Measurements from ENCODE around the gene VTI1A.

The VTI1A gene

DNA sequence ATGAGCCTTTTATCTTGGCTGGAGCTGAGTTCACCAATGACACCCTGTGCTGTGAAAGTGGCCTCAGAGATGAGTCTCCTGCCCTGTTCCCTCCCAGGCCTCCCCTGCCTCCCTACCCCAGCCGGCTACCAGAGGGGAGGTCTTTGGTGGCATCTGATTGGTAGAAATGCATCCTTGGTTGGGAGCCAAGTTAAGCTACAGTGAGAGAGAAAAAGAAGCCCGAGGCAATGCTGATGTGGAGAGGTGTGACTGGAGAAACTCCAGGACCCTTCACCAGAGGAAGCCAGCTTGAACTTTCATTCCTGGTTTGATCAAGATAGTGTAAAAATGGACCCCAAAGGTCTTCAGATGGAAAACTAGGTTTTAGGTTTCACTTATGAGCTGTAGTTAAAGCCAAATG, 311.9 kb downstream of the VTI1A start:
- Mint-ChIP-seq H3K4me1 (ENCODE audit: low read depth) (peaks cover 1% of the 10 kb centered on the region), H3K36me3 (ENCODE audit: low read depth) (no peaks in the 10 kb centered on the region), H3K27ac (no peak overlapping the region), H3K27me3 (ENCODE audit: low read depth) (no peaks in the 10 kb centered on the region), H3K4me3 (no peak overlapping the region), H3K9me3 (no peaks in the 10 kb centered on the region)

GRCh38 chr10:112759496-112759895, 312.5 kb downstream of the VTI1A start:
- Mint-ChIP-seq H3K9me3 (no peaks in the 10 kb centered on the region), H3K36me3 (ENCODE audit: low read depth) (no peaks in the 10 kb centered on the region), H3K27ac (no peak overlapping the region), H3K4me1 (ENCODE audit: low read depth) (no peaks in the 10 kb centered on the region), H3K4me3 (no peak overlapping the region), H3K27me3 (ENCODE audit: low read depth) (no peaks in the 10 kb centered on the region)

- Mint-ChIP-seq H3K27me3 (ENCODE audit: low read depth) (no peaks in the 10 kb centered on the region), H3K9me3 (no peaks in the 10 kb centered on the region), H3K27ac (no peak overlapping the region), H3K4me1 (ENCODE audit: low read depth) (no peaks in the 10 kb centered on the region), H3K4me3 (no peak overlapping the region), H3K36me3 (ENCODE audit: low read depth) (no peaks in the 10 kb centered on the region)
These were observed 314.2 kb downstream of the VTI1A start for GRCh38 chr10:112761256-112761655.

DNA sequence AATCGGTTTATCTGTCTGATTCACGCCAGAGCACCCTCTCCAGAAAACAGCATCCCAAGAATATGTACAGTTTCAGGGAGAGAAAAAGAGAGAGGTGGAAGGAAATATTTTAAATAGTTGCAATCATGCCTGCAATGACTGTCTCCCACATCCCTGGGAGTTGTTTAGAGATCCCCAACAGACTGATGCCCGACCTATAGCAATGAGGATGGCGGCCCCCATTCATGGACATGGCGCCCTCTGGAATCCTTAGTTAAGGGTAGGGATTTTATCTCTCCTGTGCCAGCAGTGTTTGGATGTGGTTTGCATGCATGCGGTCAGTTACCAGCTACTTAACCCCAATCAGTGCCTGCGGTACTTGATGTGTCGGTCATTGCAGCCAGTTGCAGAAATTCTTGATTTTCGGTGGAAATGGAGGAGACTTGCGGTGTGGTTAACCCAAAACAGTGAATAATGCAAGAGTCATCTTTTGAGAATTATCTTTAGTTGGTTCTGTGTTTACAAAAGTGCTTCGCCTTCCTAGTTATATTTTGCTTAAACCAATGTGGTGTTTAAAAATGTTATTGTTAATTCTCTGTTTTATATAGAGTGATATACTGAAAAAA, 317.0 kb downstream of the VTI1A start:
- Mint-ChIP-seq H3K4me1 (ENCODE audit: low read depth) (no peaks in the 10 kb centered on the region), H3K4me3 (no peak overlapping the region), H3K36me3 (ENCODE audit: low read depth) (no peaks in the 10 kb centered on the region), H3K27ac (no peak overlapping the region), H3K9me3 (no peaks in the 10 kb centered on the region), H3K27me3 (ENCODE audit: low read depth) (no peaks in the 10 kb centered on the region)

DNA sequence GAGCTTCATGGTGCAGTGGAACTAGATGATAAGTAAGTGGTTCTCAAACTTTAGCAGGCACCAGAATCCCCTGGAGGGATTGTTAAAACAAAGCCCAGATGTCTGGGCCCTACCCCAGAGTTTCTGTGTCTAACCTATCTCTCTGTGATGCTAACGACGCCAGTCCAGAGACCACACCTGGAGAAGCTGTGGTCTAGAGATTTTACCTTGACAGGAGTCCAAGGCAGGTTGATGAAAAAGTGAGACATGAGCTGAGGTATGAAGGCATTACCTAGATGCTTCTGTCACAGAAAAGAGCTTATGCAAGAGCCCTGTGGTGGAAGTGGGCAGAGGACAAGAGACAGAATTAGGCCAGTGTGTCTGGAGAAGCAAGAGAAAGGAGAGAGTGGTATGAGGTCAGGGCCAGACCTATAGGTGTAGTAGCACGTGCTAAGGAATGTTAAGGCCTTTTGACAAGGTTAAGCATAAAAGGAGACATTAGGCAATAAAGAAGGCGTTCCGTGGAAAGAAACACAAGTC, 318.8 kb downstream of the VTI1A start:
- no peak overlapping the region for H3K4me3 Mint-ChIP-seq
- H3K27ac Mint-ChIP-seq: no peak overlapping the region
- no peaks in the 10 kb centered on the region for H3K9me3 Mint-ChIP-seq
- no peaks in the 10 kb centered on the region for H3K4me1 Mint-ChIP-seq (ENCODE audit: low read depth)
- no peaks in the 10 kb centered on the region for H3K36me3 Mint-ChIP-seq (ENCODE audit: low read depth)
- H3K27me3 Mint-ChIP-seq (ENCODE audit: low read depth): no peaks in the 10 kb centered on the region

- H3K27ac Mint-ChIP-seq: no peak overlapping the region
- H3K36me3 Mint-ChIP-seq (ENCODE audit: low read depth): no peaks in the 10 kb centered on the region
- no peaks in the 10 kb centered on the region for H3K27me3 Mint-ChIP-seq (ENCODE audit: low read depth)
- no peaks in the 10 kb centered on the region for H3K9me3 Mint-ChIP-seq
- no peaks in the 10 kb centered on the region for H3K4me1 Mint-ChIP-seq (ENCODE audit: low read depth)
- H3K4me3 Mint-ChIP-seq: no peak overlapping the region
These were observed 319.6 kb downstream of the VTI1A start for GRCh38 chr10:112766636-112767035.

DNA sequence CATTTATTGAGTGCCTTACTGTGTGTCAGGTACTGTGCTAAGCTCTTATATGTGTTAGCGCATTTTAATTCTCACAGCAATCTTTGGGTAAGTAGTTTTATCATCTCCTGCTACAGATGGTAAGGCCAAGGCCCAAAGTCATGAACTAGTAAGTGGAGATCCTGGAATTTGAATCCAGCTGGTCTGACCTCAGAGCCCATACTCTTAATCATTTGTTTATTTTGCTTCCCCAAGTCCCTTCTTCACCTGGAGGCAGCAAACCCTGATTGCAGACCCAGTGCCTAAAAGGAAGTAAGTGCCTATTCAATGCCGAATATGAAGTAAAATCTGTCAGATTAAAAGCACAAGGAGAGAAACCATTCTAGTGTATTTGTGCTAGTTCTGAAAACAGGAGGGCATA, 320.1 kb downstream of the VTI1A start:
- Mint-ChIP-seq H3K4me3 (no peak overlapping the region), H3K36me3 (ENCODE audit: low read depth) (no peaks in the 10 kb centered on the region), H3K27ac (no peak overlapping the region), H3K9me3 (no peaks in the 10 kb centered on the region), H3K4me1 (ENCODE audit: low read depth) (no peaks in the 10 kb centered on the region), H3K27me3 (ENCODE audit: low read depth) (no peaks in the 10 kb centered on the region)

DNA sequence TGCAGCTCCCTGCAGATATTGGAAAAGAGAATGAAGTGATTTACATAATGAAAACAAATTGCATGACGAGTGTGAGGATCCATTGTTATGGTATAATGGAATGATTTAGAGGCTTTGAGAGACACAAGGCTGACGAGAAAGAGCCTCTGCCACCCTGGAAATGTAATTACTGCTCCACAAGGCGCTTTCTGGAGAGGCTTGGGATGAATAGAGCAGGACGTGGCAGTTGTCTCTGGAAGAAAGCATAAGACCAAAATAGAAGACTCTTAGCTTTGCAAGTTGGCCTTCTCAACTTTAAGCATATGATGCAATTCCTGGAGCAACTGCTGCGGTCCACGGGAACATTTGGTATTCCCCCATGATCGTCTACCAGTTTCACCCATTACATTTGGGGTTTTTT, 321.1 kb downstream of the VTI1A start:
- Mint-ChIP-seq H3K36me3 (ENCODE audit: low read depth) (no peaks in the 10 kb centered on the region), H3K27ac (no peak overlapping the region), H3K4me3 (no peak overlapping the region), H3K4me1 (ENCODE audit: low read depth) (no peaks in the 10 kb centered on the region), H3K27me3 (ENCODE audit: low read depth) (no peaks in the 10 kb centered on the region), H3K9me3 (no peaks in the 10 kb centered on the region)

GRCh38 chr10:112769081-112769480, 322.1 kb downstream of the VTI1A start:
- Mint-ChIP-seq H3K27me3 (ENCODE audit: low read depth) (no peaks in the 10 kb centered on the region), H3K36me3 (ENCODE audit: low read depth) (no peaks in the 10 kb centered on the region), H3K27ac (no peak overlapping the region), H3K9me3 (no peaks in the 10 kb centered on the region), H3K4me3 (no peak overlapping the region), H3K4me1 (ENCODE audit: low read depth) (no peaks in the 10 kb centered on the region)

DNA sequence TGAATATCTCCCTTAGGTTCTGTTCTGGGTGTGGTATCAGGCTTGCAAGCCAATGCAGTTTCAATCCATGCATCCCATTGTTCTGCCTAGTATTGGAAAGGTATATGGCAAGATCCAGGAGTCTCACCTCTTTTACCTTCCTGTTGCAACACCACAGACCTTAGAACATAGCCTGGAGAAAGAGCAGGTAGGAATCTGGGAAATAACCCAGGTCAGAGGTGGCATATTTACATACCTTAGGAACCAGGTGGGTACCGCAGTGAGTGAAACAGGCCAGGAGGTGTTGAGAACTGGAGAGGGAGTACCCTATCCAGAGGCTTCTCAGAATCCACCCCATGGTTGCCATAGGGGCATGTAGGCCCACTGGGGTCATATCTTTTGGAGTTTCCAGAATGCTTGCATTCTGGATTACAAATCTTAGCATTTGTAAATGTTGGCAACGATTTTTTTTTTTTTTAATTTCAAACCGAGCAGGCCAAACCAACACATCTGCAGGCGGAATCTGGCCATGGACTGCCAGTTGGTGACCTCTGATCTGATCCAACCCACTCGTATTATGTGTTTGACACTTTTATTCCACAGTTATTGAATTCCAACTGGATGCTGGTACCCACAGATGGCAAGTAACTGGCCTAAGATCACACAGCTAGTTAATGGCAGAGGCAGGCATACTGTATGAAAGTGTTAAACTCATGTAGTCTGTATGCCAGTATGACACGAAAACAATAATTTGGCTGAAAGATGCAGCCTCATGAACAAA, 322.8 kb downstream of the VTI1A start:
- H3K9me3 Mint-ChIP-seq: no peaks in the 10 kb centered on the region
- no peak overlapping the region for H3K4me3 Mint-ChIP-seq

GRCh38 chr10:112771733-112772132, 324.7 kb downstream of the VTI1A start:
- Mint-ChIP-seq H3K4me1 (ENCODE audit: low read depth) (no peaks in the 10 kb centered on the region), H3K9me3 (no peaks in the 10 kb centered on the region), H3K4me3 (no peak overlapping the region), H3K27ac (no peak overlapping the region), H3K36me3 (ENCODE audit: low read depth) (no peaks in the 10 kb centered on the region), H3K27me3 (ENCODE audit: low read depth) (no peaks in the 10 kb centered on the region)

More for the DNA sequence above, 322.8 kb downstream of the VTI1A start:
- H3K27ac Mint-ChIP-seq: no peak overlapping the region
- H3K36me3 Mint-ChIP-seq (ENCODE audit: low read depth): no peaks in the 10 kb centered on the region
- no peaks in the 10 kb centered on the region for H3K4me1 Mint-ChIP-seq (ENCODE audit: low read depth)
- no peaks in the 10 kb centered on the region for H3K27me3 Mint-ChIP-seq (ENCODE audit: low read depth)

GRCh38 chr10:112773783-112774182, 326.8 kb downstream of the VTI1A start:
- no peaks in the 10 kb centered on the region for H3K36me3 Mint-ChIP-seq (ENCODE audit: low read depth)
- no peaks in the 10 kb centered on the region for H3K4me1 Mint-ChIP-seq (ENCODE audit: low read depth)
- no peaks in the 10 kb centered on the region for H3K27me3 Mint-ChIP-seq (ENCODE audit: low read depth)
- H3K4me3 Mint-ChIP-seq: no peak overlapping the region
- H3K27ac Mint-ChIP-seq: no peak overlapping the region
- no peaks in the 10 kb centered on the region for H3K9me3 Mint-ChIP-seq

- Mint-ChIP-seq H3K4me3 (no peak overlapping the region), H3K27me3 (ENCODE audit: low read depth) (no peaks in the 10 kb centered on the region), H3K4me1 (ENCODE audit: low read depth) (no peaks in the 10 kb centered on the region), H3K36me3 (ENCODE audit: low read depth) (no peaks in the 10 kb centered on the region), H3K9me3 (no peaks in the 10 kb centered on the region), H3K27ac (no peak overlapping the region)
These were observed 327.2 kb downstream of the VTI1A start for GRCh38 chr10:112774210-112774609.

GRCh38 chr10:112774798-112775197, 327.8 kb downstream of the VTI1A start:
- Mint-ChIP-seq H3K36me3 (ENCODE audit: low read depth) (no peaks in the 10 kb centered on the region), H3K4me1 (ENCODE audit: low read depth) (no peaks in the 10 kb centered on the region), H3K27ac (no peak overlapping the region), H3K9me3 (no peaks in the 10 kb centered on the region), H3K27me3 (ENCODE audit: low read depth) (no peaks in the 10 kb centered on the region), H3K4me3 (no peak overlapping the region)

DNA sequence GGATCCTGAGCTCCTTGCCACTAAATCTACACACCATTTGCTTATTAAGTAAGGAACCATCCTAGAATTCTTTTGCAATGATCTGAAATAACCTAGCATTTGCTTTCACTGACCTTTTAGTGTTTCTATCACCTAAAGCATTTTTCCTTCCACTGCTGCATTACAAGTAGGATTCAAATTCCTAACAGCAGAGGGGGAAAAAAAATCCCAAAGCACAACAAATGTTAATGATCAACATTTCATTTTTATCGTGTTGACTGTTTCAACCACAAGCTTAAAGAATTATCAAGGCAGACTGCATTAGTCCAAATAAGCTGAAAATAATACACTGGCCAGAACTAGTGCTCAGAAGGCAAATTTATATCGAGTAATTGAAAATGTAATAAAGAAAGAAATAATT, 328.4 kb downstream of the VTI1A start:
- no peaks in the 10 kb centered on the region for H3K9me3 Mint-ChIP-seq
- no peaks in the 10 kb centered on the region for H3K36me3 Mint-ChIP-seq (ENCODE audit: low read depth)
- H3K4me3 Mint-ChIP-seq: no peak overlapping the region
- no peaks in the 10 kb centered on the region for H3K4me1 Mint-ChIP-seq (ENCODE audit: low read depth)
- H3K27me3 Mint-ChIP-seq (ENCODE audit: low read depth): no peaks in the 10 kb centered on the region
- H3K27ac Mint-ChIP-seq: no peak overlapping the region

Measured in T-helper 1 cell treated with Interleukin-12 subunit alpha and Interleukin-12 subunit beta and Interleukin-4 antibody, amounts not matched to agents 30 μg/mL and 1 μg/mL, for 36 hours (primary cell).